PFSK-1 (cell line): ENCODE data around the gene MYRF.

Source experiments
- POLR2AphosphoS5 ChIP-seq: IDR thresholded peaks from 2 replicates; pipeline ENCODE4 v1.6.1; 2012; ENCODE audit warnings: low read depth, mild to moderate bottlenecking, control low read depth, low read length, moderate library complexity
- SIN3A ChIP-seq: IDR thresholded peaks from 2 replicates; pipeline ENCODE4 v1.6.1; 2012; ENCODE audit warnings: mild to moderate bottlenecking, low read length, moderate library complexity, borderline replicate concordance; ENCODE audit not compliant: insufficient read depth

DNA sequence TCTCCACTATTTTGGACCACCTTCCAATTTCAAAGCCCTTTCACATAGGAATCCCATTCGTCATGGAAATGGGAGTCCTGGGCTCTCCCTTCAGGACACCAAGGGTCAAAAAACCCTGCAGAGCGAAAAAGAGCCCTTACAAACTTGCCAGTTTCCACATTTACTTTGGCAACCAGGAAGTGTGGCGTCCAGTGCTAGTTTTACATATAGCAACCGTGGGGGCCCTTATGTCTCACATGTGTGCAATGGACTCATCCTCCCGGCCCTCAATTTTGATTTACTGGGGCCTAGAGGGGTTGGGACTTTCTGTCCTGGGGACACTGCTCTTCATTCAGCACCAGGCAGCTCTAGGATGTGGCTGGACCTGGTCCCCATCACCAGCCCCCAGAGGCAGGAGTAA, 38.5 kb upstream of the MYRF start:
- no peak for TF ChIP-seq SIN3A
- TF ChIP-seq POLR2AphosphoS5 = no peak
